Measurements from ENCODE around the gene STEAP4.

Gene STEAP4

DNA sequence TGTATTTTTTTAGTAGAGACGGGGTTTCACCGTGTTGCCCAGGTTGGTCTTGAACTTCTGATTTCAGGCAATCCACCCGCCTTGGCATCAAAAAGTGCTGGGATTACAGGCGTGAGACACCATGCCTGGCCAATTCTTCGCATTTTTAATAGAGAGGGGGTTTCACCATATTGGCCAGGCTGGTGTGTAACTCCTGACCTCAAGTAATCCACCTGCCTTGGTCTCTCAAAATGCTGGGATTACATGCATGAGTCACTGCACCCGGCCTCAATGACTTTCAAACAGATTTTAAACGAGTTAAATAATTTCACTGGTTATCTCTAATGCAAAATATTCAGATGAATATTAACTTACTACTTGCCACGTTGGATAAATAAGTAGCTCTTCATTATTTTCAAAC is 37.6 kb upstream of the STEAP4 start:
- DNase-seq (ENCODE audit: extremely low read depth, low read depth), result no peak
- TF ChIP-seq, protein P1, sequence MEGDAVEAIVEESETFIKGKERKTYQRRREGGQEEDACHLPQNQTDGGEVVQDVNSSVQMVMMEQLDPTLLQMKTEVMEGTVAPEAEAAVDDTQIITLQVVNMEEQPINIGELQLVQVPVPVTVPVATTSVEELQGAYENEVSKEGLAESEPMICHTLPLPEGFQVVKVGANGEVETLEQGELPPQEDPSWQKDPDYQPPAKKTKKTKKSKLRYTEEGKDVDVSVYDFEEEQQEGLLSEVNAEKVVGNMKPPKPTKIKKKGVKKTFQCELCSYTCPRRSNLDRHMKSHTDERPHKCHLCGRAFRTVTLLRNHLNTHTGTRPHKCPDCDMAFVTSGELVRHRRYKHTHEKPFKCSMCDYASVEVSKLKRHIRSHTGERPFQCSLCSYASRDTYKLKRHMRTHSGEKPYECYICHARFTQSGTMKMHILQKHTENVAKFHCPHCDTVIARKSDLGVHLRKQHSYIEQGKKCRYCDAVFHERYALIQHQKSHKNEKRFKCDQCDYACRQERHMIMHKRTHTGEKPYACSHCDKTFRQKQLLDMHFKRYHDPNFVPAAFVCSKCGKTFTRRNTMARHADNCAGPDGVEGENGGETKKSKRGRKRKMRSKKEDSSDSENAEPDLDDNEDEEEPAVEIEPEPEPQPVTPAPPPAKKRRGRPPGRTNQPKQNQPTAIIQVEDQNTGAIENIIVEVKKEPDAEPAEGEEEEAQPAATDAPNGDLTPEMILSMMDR (IDR thresholded peaks at IDR 0.05; ENCODE audit: low read depth, low read length), result no peak

DNA sequence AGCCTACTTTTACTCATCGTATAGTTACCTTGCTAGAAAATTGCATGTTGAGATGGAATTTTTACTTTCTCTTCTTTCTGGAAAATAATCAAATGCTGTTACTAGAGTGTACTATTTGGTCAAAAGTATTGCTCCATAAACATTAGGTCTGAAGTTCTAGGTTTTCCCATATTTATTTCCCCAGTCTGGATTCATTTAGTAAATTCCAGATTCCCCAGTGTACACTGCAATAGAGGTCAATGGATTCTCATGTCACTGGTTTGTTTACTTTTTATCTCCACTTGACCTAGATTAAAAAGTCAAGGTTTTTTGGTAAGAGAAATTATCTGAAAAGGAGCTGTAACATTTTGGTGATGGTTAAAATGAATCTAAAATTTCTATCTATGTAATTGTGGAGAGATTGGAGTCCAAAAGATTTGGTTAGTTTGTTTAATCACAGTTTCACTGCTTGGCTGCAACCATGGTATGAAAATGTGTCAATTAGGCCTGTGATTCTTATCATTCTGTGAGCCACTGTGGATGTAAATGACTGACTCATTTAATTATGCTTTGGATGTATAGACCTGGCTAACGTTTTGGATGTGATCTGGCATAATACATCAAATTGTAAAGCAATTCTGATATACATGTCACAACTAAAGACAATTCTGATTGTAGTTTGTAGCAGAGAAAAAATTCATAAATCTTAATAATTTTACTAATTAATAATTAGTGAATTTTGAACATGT is 32.7 kb upstream of the STEAP4 start:
- DNase-seq (ENCODE audit: extremely low read depth, low read depth), result no peak
- TF ChIP-seq, protein P1 (IDR thresholded peaks at IDR 0.05; ENCODE audit: low read depth, low read length), result no peak

DNA sequence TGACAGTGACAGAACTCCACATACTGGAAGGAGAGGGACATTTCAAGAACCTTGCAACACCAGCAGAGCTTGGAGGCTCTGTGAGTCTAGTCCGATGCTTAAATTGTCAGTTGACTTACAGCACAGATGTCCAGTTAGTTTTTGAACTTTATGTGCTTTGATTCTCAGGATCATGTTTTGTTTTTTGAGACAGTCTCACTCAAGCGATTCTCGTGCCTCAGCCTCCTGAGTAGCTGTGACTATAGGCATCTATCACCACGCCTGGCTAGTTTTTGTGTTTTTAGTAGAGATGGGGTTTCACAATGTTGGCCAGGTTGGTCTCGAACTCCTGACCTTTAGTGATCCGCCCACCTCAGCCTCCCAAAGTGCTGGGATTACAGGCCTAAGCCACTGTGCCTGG is 31.8 kb upstream of the STEAP4 start:
- TF ChIP-seq, protein P1 (IDR thresholded peaks at IDR 0.05; ENCODE audit: low read depth, low read length), result no peak
- DNase-seq (ENCODE audit: extremely low read depth, low read depth), result no peak

DNA sequence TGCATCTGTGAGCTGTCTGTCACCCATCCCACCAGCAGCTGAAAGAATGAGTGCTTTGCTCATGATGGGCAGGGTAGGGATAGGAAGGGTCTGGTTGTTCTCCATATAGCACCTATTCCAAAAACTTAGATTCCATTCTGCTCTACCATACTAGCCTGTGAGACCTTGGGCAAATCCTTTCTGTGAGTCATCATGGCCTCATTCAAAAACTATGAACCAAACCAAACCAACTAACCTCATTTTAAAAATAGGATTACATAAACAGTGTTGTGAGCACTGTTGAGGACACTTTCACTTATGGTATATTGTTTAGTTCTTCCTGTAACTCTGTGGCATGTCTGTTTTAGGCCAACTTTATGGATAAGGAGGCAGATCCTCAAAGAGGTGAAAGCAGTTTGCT is 30.9 kb upstream of the STEAP4 start:
- no peak for DNase-seq (ENCODE audit: extremely low read depth, low read depth)
- TF ChIP-seq, protein P1 (IDR thresholded peaks at IDR 0.05; ENCODE audit: low read depth, low read length), result no peak

DNA sequence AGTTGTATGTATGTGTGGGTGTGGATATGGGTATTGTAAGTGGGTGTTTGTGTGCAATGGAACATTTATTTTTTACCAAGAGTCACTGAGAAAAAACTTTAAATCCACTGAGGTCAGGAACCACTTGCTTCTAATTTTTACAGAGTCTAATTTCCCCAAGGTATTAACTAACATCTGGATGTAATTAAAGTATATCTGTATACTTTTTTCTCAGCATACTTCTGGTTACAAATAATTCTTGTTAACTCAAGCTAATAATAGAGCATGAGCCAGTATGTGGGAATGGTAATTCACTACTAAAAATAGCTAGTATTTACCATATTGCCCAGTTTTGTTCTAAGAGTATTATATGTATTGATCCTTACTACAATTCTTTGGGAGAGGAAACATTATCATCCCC is 24.6 kb upstream of the STEAP4 start:
- TF ChIP-seq, protein P1 (IDR thresholded peaks at IDR 0.05; ENCODE audit: low read depth, low read length), result no peak
- peak; percentile 4 for DNase-seq (ENCODE audit: extremely low read depth, low read depth)

DNA sequence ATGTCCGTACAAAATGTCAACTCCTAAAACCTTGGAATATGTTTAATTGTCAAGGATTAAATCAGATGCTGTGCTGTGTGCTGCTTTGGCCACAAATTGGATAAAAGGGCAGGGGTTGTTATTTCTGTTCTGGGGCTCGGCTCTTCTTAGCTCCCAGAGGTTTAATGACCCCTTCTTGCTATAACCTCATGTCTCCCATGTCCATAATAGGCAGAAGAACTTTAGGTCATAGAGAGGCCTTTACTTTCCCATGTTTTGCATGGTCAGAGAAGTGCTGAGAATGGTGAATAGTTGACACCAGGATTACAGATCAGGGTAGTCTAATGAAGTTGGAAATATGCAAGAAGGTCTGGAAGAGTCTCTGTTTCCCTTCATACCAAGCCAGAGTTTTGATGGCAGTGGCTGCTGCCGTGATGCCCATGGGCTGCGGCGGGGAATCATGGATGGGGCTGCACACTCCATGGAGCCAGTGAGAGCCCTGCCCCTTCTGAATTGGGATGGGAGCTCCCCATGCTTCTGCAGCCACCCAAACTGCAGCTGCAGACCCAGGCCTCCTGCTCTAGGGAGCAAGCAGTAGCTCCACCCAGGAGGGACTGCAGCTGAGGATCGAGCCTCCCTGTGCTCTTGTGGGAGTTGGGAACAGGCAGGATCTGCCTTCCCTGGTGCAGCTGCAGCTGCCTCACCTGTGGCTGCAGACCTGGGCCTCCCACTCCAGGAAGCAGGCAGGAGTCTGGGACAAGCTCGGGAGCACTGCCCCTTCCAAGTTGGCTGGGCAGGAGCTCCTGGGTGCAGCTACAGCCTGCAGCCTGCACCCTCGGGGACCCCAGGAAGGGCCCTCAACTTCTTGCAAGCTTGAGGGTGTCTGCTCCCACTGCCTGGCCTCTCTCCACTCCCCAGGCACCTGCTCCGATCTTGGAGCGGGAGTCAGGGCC is 23.1 kb upstream of the STEAP4 start:
- TF ChIP-seq, protein P1 (IDR thresholded peaks at IDR 0.05; ENCODE audit: low read depth, low read length), result no peak
- no peak for DNase-seq (ENCODE audit: extremely low read depth, low read depth)

DNA sequence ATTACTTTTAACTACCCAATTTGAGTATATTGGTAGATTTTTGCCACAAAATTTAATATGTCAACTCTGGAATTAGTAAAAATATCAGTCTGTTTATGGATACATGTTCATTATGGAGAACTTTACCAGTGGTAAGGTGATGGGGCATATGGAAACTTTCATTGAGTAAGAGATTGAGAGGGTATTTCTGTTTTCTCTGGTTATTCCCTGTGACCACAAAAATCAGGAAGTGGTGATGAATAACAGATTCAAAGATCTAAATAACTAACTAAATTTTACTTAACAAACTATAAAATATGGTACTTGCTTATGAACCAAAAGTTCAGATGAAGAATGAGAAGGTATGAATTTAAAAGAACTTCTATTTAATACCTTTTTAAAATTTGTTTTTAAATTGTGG is 22.1 kb upstream of the STEAP4 start:
- TF ChIP-seq, protein P1 (IDR thresholded peaks at IDR 0.05; ENCODE audit: low read depth, low read length), result no peak
- DNase-seq (ENCODE audit: extremely low read depth, low read depth), result no peak
